Measurements from ENCODE around the gene CHDH. TPM values are rescaled to one million over a fixed set of nuclear protein-coding genes. Genes with fewer than 3 reads are reported as not detected.

The CHDH gene
- total RNA-seq, 1 donor from 2014 or later: 0.07 TPM

DNA sequence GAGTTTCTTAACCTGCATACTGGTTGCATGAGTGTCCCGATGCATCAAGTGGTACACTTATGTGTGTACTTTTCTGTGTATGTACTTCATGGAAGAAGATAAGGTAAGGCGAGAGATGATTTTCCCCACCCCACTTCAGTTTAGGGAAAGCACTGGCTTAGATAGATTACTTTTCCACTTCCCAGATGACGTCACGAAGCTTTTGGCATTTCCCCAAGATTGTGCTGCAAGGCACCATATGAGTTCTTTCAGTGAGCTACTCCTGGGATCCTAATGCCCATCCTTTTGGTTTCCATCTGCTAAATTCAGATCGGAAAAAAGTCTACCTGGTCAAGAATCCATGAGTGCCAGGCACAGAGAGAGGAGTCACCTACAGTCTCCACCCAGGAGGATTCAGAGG, 4.7 kb upstream of the CHDH start:
- no peak for DNase-seq (ENCODE audit: low read depth, low spot score)

DNA sequence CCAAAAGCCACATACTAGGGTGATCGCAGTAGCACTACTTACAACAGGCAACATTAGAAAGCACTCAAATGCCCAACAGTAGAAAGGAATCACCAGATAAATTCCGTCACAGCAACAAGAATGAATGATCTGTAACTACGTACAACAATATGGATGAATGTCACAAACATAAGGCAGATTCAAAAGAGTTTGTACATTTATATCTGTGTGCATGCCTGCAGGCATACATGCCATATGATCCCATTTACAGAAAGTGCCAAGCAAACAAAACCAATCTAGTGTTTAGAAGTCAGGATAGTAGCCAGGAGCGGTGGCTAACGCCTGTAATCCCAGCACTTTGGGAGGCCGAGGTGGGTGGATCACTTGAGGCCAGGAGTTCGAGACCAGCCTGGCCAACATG, 3.7 kb upstream of the CHDH start:
- DNase-seq (ENCODE audit: low read depth, low spot score): no peak

DNA sequence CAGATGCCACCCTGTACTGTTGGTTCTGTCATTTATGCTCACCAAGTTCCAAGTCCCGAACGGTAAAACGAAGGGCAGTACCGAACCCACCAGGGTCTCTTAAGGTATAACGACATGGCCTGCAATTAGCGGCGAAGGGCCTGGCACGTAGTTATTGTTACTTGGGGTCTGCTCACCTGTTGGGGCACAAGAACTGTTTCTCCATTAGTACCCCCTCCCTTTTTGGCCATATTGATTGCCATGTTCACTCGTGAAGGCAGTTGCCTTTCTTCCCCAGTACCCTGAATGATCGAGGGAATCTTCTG, 584 bp upstream of the CHDH start:
- DNase-seq (ENCODE audit: low read depth, low spot score): no peak

DNA sequence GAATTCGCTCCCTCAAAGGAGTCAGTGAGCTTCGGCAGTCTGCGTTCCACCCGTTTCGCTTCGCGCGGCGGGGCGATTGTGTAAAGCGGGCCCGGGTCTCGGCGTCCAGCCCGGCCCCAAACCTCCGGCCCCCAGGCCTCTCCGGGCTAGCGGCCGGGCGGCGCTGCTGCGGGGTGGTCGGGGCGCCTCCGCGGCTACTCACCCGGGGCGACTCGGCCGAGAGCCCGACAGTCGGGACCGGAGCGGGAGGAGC, 412 bp downstream of the CHDH start:
- no peak for DNase-seq (ENCODE audit: low read depth, low spot score)

DNA sequence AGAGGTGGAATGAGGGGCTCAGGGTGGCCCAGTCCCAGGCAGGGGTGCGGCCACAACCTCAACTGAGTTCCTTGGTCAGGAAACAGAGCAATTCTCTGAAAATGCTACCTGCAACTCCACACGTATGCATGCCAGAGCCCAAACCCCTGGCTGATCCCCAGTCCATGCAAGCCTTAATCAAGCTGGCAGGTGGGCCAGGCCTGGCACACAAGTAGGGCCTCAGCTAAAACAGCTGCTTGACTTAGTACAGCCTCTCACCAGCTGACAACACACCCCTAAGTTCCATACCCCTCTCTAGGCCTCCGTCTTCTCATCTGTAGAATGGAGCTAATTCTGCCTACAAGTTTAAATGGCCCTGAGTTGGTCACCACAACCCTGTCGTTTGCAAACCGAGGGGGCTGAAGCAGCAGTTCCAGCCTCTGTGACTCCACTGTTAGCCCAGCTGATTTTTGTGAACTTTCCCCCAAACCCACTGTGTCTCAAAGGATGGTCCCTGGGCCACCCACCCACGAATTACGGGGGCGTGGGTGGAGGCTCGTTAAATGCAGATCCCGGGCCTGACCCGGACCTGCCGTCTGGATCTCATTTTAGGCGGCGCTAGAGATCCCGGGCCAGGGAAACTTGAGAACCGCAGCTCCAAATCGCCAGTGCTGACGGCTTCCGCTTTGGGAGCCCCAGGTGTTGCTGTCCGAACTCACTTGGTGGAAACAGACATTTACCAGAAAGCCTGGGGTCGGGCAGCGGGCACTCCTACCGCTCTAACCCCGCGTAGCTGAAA, 927 bp downstream of the CHDH start:
- DNase-seq (ENCODE audit: low read depth, low spot score): no peak

DNA sequence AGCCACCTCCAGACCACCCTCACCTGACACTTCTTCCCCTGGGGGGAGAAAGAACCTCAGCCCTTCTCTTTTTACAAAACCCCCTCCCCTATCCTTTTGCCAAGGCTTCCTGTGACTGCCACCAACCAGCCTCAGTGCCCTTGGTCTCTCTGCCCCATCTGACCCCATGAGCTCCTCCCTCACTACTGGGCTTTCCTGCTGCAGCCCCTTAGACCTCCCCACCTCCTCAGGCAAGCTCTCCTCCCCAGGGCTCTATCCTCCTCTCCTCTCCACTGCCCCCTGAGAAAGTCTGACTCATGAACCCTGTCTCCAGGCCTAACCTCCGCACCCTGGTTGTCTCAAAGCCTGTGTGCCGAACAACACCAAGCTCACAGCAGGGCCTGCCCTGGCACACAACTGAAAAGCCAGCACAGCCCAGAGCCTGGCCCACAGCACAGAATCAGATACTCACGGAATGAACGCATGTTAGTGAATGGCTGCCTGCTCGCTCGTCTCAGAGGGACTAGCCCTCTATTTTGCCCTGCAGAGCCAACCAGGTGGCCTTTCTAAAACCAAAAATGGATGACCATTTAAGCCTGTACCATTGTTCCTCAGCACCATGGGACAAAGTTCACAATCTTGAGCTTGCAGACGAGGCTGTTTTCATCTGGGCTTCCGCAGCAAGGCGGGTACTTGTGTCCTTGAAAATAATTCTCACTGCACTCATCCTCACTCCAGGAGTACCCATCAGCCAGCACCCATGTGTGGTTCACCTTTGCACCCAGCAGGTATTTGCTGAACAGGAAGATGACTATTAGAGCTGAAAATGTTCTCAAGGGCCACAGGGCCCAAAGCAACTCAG, 1.7 kb downstream of the CHDH start:
- no peak for DNase-seq (ENCODE audit: low read depth, low spot score)

DNA sequence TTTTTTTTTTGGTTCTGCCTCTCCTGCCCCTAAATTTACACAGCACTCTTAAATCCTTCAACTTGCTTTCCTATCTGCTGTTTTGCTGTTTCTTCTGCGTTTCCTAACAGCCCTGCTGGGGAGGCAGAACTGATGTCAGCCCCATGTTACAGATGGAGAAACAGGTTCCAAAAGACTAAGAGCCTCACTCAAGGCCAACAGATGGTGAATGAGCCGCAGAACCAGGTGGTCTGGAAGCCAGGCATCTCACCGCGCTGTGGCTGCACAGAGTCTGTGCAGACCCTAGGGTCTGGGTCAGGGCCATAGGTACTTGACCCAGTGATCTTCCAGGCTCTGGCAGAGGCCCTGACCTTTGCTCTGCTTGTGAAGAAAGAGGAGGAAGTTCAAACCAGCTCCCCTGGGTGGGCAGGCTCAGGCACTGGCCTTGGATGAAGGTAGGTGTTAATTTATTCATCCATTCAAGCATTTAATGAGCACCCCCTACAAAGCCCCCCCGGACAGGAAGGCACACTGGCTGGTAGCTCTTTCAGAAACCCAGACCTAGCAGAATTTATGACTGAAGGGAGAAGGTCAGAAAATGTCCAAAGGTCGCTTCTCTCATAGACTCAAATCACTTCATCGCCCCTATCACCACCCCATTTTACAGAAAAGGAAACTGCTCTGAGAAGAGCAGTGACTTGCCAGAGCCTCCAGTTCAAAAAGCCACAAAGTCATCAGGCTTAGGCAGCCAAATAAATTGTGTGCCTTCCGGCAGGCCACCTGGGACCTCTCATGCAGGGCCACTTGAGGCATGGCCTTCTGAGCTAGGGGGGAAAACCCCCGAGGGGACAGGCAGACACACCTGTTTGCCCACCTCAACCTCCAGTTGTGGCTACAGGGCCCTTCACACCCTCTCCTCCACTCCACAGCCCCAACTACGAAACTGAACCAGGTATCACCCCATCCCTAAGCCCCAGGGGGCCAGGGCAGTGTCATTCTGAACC, 2.7 kb downstream of the CHDH start:
- DNase-seq (ENCODE audit: low read depth, low spot score): no peak

DNA sequence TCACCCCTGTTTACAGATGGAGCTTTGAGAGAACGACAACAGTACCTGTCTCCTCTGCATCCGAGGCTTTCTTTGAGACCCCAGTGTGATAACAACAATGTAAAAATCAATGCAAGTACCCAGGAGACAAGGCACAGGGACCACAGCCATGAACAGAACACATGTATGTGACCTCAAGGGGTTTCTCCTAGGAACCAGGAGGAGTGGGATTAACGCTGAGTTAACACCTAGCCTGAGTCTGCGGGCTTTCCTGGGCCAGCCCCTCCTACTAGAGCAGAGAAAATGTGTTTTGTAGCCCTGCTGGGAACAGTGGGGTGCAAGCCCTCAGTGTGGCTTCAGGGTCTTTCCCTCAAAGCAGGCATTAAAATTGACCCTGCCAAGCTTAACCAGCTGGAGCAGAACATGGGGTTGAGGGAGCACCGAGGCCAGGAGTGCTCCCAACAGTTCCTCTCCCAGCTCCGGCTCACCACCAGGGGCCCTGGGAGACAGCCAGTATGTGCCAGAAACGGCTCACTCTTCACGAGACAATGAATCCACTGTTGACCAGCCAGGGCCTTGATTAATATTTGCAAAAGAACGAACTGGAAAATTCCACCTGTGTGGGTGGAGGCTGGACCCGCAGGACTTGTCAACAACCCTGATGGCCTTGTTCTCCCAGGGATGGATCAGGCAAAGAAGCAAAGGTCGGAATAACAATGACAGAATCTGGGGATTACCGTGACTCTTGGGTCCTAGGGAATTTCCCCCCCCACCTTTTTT, 3.6 kb downstream of the CHDH start:
- DNase-seq (ENCODE audit: low read depth, low spot score): no peak

DNA sequence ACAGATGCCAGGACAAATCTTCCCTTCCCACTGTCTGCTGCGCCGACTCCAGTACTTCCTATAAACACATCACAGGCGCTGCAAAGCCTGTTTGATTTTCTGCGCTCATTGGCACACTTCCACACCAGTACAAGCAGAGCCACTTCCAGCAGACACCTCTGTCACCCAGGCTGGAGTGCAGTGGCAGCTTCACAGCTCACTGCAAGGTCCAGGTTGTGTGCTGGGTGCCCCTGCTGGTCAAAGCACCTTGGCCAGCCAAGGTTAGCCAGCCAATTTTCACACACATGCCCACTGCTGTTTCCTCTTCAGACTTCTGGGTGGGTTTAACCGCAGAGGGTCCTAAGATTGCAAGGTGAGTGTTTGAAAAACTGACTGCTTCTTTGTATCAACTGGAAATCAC, 4.9 kb downstream of the CHDH start:
- no peak for DNase-seq (ENCODE audit: low read depth, low spot score)

DNA sequence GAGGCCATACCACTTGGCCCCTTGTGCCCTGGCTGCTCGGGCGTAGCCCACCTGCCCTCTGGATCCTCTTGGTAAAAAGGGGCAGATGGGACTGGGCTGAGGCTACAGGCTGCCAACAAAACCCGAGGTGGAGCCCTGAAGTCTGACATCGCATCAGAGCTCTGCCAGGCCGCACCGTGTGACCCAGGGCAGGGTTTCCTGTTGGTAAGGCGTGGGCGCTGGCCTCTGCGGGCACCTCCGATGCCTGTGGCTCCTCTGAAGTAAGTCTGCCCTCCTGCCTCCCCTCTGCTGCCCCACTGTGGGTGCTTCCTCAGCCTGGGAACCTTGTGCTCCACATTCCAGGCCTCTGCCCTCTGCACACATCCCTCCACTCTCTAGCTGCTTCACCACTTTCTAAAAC, 8.9 kb downstream of the CHDH start:
- DNase-seq (ENCODE audit: low read depth, low spot score): no peak

DNA sequence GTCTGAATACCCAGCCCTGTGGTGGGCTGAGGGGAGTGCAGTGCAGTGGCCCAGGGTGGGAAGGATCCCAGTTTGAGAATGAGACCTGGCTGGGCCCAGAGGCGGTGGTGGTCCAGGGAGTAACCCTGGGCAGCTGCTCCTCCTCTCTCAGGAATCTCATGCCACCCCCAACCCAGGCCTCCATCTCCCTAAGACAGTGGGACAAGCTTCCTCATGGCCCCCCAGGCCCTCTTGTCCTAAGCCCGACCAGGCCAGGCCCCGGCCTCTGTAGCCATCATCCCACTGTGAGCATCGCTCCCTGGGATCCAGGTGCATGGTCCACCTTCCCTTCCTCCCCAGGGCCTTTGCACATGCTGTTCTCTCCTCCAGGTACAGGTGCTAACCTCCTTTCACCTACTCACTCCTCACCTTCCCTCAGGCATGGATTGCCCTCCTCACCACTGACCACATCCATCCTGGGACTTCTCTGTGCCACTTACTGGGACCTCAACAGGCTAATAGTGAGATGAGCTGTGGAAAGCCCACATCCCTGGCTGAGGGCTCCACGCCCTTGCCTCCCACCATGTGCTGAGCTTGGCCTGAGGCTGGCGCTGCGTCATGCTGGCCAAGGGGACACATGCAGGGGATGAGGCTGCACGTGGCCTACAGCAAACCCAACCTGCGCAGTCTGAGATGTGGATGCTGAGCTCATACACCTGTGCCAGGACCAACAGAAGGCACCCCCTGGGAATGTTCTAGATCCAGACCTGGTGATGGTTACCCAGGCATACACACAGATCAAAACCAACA, 9.9 kb downstream of the CHDH start:
- DNase-seq (ENCODE audit: low read depth, low spot score): no peak

DNA sequence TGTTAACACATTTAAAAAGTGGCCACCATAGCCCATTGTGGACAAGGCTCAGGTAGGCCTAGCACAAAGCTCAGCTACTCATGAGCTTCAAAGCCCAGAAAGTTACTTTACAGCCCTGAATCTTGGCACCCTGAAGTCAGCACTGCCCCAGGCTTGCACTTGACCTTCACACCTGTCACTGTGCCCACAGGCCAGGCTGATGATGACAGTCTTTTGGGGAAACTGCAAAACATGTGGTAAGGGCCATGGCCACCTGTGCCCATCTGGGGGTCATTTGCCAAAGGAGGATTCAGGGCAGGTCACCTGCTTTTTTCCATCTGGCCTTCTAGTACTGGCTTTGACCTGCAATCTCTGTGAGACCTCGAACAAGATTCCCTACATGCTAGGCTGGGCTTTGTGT, 11.0 kb downstream of the CHDH start:
- DNase-seq (ENCODE audit: low read depth, low spot score): no peak

DNA sequence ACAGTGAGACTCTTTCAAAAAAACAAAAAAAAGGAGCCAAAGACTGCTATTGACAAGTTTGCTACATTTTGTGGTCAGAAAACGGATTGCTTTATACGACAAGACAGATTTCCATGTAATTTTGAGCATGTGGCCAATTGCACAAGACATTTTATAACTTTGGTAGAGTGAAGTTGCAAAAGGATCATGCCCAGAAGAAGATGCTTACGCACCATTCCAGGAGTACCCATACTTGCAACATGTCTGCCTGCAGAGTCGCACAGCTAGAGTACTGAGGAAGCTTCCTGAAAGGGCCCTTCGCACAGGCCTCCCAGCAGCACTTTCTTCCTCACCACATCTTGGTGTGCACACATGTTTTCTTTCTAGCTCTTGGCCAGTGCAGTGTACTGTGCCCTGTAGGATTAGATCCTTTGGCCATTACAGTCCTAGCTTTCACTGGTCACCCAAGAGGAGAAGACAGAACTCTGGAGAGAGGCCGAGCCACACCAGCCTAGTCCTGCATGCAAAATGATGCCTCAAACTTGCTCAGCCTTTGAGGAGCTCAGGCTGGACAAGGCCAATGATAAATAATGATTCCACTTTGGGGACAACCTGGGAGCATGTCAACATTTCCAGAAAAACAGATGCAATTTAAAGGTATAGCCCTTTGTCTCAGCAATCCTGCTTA, 11.7 kb downstream of the CHDH start:
- DNase-seq (ENCODE audit: low read depth, low spot score): no peak

DNA sequence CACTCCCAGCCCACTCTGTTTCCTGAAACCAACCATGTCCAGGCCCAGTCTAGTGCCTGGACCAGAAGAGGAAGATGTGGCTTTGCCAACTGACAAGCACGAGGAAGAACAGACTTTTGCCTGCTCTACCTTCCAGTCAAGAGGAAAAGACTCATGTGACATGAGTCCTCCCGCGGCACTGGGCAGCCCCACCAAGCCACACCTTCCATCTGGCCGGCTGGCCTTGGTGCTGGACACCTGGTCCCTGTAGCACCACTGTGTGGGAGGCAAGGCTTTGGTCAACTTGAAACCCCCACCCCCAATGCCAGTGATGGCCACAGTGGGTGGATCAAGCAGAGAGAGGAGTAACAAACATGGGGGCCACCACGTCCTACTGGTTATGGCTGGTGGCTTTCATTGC, 12.5 kb downstream of the CHDH start:
- no peak for DNase-seq (ENCODE audit: low read depth, low spot score)

DNA sequence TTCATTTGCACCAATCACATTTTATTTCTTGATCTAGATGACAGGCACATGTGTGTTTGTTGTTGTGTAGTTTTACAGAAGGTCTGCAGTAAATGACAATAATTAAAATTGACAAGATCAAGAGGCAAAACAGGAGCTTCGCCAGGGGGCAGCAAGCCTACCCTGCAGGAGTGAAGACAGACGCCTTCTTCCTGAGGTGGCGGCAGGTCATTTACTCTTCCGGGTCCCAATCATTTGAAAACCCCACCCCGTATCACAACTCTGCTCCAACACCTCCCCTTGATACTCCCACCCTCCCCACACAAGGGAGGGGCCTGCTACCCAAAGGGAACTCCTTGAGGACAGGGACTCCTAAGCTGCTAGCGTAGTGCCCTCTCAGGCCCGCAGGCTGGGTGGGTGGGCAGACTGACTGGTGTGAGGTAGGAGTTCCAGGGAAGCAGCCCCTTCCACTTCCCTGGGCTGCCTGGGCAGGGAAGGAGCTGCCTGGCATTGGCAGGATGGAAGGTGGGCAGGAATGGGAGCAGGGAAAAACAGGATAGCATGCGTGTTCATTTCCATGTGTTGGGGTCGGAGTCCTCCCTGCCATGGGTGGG, 13.1 kb downstream of the CHDH start:
- DNase-seq (ENCODE audit: low read depth, low spot score): no peak

DNA sequence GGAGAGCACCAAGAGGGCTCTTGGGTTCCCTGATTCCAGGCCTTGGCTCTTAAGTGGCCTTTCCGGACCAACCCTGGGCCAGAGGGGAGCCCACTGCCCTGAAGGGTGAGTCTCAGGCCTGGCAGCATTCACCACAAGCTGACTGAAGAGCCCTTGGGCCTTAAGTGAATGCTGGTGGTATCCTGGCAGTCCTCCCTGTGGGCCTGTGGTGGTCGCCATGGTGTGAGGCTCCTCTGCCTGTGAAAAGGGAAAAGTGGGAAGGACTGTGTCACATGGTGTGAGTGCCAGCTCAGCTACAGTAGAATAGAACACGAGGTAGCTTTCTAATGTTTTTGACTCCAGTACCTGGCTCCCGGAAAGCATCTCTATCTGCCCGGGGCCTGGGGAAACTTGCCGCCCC, 15.3 kb downstream of the CHDH start:
- no peak for DNase-seq (ENCODE audit: low read depth, low spot score)

DNA sequence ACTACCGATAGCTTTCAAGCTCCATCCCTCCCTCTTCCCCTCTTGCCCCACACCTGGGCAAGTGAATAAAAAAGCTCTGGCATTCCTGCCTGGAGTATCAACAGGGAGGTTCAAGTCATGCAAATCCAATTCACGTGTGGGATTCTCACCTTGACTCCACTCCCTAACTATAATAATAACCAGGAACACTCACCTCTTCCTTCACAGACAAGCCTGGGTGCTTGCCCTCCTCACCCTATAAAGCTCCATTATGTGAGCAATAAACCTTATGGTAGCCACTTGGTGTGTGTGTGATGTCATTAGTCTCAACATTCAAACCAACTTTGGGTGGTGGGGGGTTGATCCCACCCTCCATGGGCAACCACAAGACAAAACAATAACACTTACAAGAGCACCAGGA, 16.6 kb downstream of the CHDH start:
- no peak for DNase-seq (ENCODE audit: low read depth, low spot score)

DNA sequence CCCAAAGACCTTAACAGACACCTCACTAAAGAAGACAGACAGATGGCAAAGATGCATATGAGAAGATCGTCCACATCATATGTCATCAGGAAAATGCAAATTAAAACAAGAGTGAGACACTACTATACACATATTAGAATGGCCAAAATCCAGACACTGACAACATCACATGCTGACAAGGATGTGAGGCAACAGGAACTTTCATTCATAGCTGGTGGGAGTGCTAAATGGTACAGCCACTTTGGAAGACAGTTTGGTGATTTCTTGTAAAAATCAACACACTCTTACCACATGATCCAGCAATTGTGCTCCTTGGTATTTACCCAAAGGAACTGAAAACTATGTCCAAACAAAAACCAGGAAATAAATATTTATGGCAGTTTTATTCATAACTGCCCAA, 17.6 kb downstream of the CHDH start:
- no peak for DNase-seq (ENCODE audit: low read depth, low spot score)

DNA sequence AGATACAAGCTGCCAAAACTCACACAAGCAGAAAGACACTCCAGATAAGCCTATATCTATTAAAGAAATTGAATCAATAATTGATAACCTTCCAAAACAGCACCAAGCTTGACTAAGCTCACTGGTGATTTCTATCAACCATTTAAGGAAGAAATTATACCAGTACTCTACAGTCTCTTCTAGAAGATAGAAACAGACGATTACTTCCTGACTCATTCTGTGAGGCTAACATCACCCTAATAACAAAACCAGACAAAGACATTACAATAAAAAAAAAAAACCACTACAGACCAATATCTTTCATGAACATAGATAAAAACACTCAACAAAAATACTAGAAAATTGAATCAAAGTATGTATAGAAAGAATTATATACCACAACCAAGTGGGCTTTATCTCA, 20.2 kb downstream of the CHDH start:
- DNase-seq (ENCODE audit: low read depth, low spot score): no peak

DNA sequence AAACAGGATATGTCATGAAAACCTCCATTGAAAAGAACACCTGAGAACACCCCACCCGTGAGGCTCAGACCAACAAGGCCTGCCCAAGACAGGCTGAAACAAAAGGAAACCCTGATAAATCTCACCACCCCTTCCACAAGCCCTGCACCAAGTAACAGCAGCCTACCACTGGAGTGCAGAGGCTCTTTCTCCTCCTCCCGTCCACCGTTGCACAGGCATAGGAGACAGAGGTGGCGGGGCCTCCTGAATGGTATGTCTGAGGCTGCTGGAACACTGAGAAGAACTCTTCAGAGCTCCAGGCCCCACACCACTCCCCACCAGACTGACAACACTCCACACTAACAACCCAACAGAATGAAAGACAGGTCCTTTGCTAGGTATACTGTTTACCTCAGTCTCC, 21.4 kb downstream of the CHDH start:
- no peak for DNase-seq (ENCODE audit: low read depth, low spot score)

Data from pulmonary artery endothelial cell (primary cell).